GM12878 (cell line): Measurements from ENCODE around the gene CSMD2.

Experiments
- EP300 ChIP-seq, 2 experiments: fragments of 150-350 bp in 1 of 2; IDR thresholded peaks; 2 replicates each; pipeline ENCODE4 v1.6.1; 2011 to 2012; ENCODE audit warnings: low read depth in 2 of 2, low read length in 2 of 2, borderline replicate concordance in 1 of 2, improper control_type of control experiment in 1 of 2, inconsistent platforms in 1 of 2; ENCODE audit not compliant: control insufficient read depth in 1 of 2
- HDGF ChIP-seq: fragments of 450-650 bp; IDR thresholded peaks from 2 replicates; pipeline ENCODE4 v1.6.1; 2016; ENCODE audit warnings: antibody characterized with exemption
- PAX5 ChIP-seq: IDR thresholded peaks from 2 replicates; pipeline ENCODE4 v1.6.1; 2011; ENCODE audit warnings: low read depth, low read length, borderline replicate concordance
- POLR2A ChIP-seq: IDR thresholded peaks from 2 replicates; pipeline ENCODE4 v1.6.1; 2011; ENCODE audit warnings: low read depth, mild to moderate bottlenecking, low read length
- POLR2AphosphoS5 ChIP-seq: IDR thresholded peaks from 2 replicates; pipeline ENCODE4 v1.6.1; 2011; ENCODE audit warnings: mild to moderate bottlenecking, low read length, inconsistent platforms
- SIN3A ChIP-seq: IDR thresholded peaks from 2 replicates; pipeline ENCODE4 v1.6.1; 2012; ENCODE audit warnings: low read depth, low read length, improper control_type of control experiment
- SRF ChIP-seq, 2 experiments: IDR thresholded peaks; 2 replicates each; pipeline ENCODE4 v1.6.1; 2011; ENCODE audit warnings: low read depth in 2 of 2, low read length in 2 of 2, mild to moderate bottlenecking in 1 of 2, moderate library complexity in 1 of 2
- TAF1 ChIP-seq: IDR thresholded peaks from 2 replicates; pipeline ENCODE4 v1.6.1; 2011; ENCODE audit warnings: mild to moderate bottlenecking, low read depth, low read length, borderline replicate concordance

GRCh38 chr1:33903210-33903589 is 261.8 kb downstream of the CSMD2 start:
- TF ChIP-seq PAX5 = no peak
- no peak for TF ChIP-seq TAF1
- no peak for TF ChIP-seq HDGF
- TF ChIP-seq SIN3A = no peak
- no peak for TF ChIP-seq POLR2AphosphoS5
- no peak for TF ChIP-seq SRF (IDR thresholded peaks at IDR 0.05; ENCODE audit: low read depth in 2 of 2, low read length in 2 of 2)
- no peak for TF ChIP-seq EP300 (IDR thresholded peaks at IDR 0.05; ENCODE audit: borderline replicate concordance in 1 of 2, control insufficient read depth in 1 of 2, low read depth in 2 of 2, low read length in 2 of 2)
- TF ChIP-seq POLR2A = no peak
